CD4-positive, alpha-beta T cell treated with Interleukin-17A for 1 hour (primary cell): Measurements from ENCODE around the gene IRAK2.

Experiments used
- DNase-seq: peaks from one replicate; pipeline ENCODE4 v3.0.0-alpha.2; 2020

IRAK2 gene

GRCh38 chr3:10286596-10287295, 122.0 kb downstream of the IRAK2 start:
- DNase-seq, result peak; percentile 70

- DNase-seq, result no peak
These were observed 123.3 kb downstream of the IRAK2 start for GRCh38 chr3:10287936-10288574.

- DNase-seq, result no peak
These were observed 123.8 kb downstream of the IRAK2 start for GRCh38 chr3:10288575-10288960.

- DNase-seq, result no peak
These were observed 124.4 kb downstream of the IRAK2 start for GRCh38 chr3:10289077-10289476.

GRCh38 chr3:10289787-10290355, 125.2 kb downstream of the IRAK2 start:
- DNase-seq, result no peak

GRCh38 chr3:10290481-10291176, 125.9 kb downstream of the IRAK2 start:
- no peak for DNase-seq

GRCh38 chr3:10291641-10292040, 126.9 kb downstream of the IRAK2 start:
- no peak for DNase-seq

- peak; percentile 30 for DNase-seq
These were observed 128.0 kb downstream of the IRAK2 start, which contains the start of gene GHRL for GRCh38 chr3:10292505-10293419. Gene GHRL (minus strand): TSS chr3:10292947. CDS start chr3:10290180, 2,767 bp downstream.
